ENCODE results near the gene ADAMTSL1. TPM values are rescaled to one million over a fixed set of nuclear protein-coding genes. Genes with fewer than 3 reads are reported as not detected.

The ADAMTSL1 gene
- total and polyA plus RNA-seq, 2 donors (not counting 3 experiments of a cell fraction or from before 2014, with no cell fraction given): 15.0 to 18.4 TPM

DNA sequence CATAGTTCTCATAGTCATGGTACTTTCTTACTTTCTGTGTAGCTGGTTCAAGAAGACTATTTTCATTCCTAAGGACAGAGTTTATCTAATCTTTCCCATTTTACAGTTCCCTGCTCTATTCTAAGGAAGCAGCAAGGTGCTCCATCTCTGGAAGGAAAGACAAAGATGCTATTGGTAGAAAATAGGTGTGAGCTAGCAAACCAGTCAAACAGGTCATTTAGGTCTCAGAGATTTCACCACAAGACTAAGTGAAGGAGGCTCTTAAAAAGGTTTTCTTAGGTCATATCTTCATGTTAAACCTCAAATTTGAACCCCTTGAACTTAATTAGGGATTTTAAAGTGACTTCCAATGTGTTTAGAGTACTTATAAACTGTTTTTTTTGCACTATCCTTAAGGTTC is 62.6 kb downstream of the ADAMTSL1 start:
- H3K4me1 ChIP-seq (ENCODE audit: control insufficient read depth, extremely low read depth, insufficient read depth, low read length): no peaks in the 10 kb centered on the region
- dilution Hi-C loops (cut with MboI; ENCODE audit: extremely low pct_ligation_motif_present, low sequenced_read_pairs): no loop called here
- no peaks in the 10 kb centered on the region for H3K27me3 ChIP-seq (ENCODE audit: control insufficient read depth in 2 of 2, insufficient read depth in 2 of 2, low read length in 2 of 2)
- peaks cover 8% of the 10 kb centered on the region for H3K9me3 ChIP-seq (replicated peaks; ENCODE audit: control insufficient read depth, insufficient read depth, low read length)
- no TSS peak for BruUV-seq (replicated peaks)
- FAIRE-seq: no peak
- intact Hi-C loops (cut with micrococcal nuclease): loop anchor here (10.0 kb wide), 1 partner anchor 552 kb away; no protein-coding TSS in a partner anchor
- H3K27ac ChIP-seq (ENCODE audit: insufficient read depth, low read depth, low read length): no peak overlapping the region
- POLR2A ChIA-PET: no interaction called here
- H3K36me3 ChIP-seq (ENCODE audit: control insufficient read depth in 2 of 2, extremely low read depth in 1 of 2, insufficient read depth in 2 of 2, low read length in 2 of 2): no peaks in the 10 kb centered on the region
- no peaks in the 10 kb centered on the region for H3K79me2 ChIP-seq (ENCODE audit: control insufficient read depth, insufficient read depth, low read length)
- H3K4me2 ChIP-seq (ENCODE audit: insufficient read depth, low read length): no peak overlapping the region
- no peak overlapping the region for H2AFZ ChIP-seq (ENCODE audit: low read depth, low read length)
- H3K9ac ChIP-seq (replicated peaks; ENCODE audit: extremely low read depth, insufficient read depth, low read length): no peak overlapping the region
- H3K4me3 ChIP-seq (replicated peaks in 1 of 3; ENCODE audit: insufficient read depth in 1 of 3, low read depth in 1 of 3, low read length in 3 of 3): no peak overlapping the region
- H4K20me1 ChIP-seq (replicated peaks; ENCODE audit: control insufficient read depth, extremely low read depth, insufficient read depth, low read length): no peaks in the 10 kb centered on the region
- no peak for TF ChIP-seq MYC (IDR thresholded peaks at IDR 0.05; ENCODE audit: low read depth, low read length)
- no peak for TF ChIP-seq JUN (IDR thresholded peaks at IDR 0.05; ENCODE audit: borderline replicate concordance, insufficient read depth, insufficient read length, low read depth)
- TF ChIP-seq EZH2 (IDR thresholded peaks at IDR 0.05; ENCODE audit: borderline replicate concordance, low read depth, low read length, severe bottlenecking): no peak
- no peak for TF ChIP-seq POLR2A (IDR thresholded peaks at IDR 0.05; ENCODE audit: low read depth, low read length)
- TF ChIP-seq, protein P1, sequence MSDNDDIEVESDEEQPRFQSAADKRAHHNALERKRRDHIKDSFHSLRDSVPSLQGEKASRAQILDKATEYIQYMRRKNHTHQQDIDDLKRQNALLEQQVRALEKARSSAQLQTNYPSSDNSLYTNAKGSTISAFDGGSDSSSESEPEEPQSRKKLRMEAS (IDR thresholded peaks at IDR 0.05; ENCODE audit: insufficient read depth, insufficient read length): no peak
- TF ChIP-seq GATA2 (IDR thresholded peaks at IDR 0.05; ENCODE audit: insufficient read depth, insufficient read length, low read depth, low read length): no peak
- TF ChIP-seq CTCF (IDR thresholded peaks at IDR 0.05; ENCODE audit: extremely low read depth in 1 of 2, insufficient read depth in 1 of 2, low read depth in 1 of 2, low read length in 2 of 2): no peak
- TF ChIP-seq FOS (IDR thresholded peaks at IDR 0.05; ENCODE audit: borderline replicate concordance, insufficient read depth, low read length): no peak
- TF ChIP-seq POLR2AphosphoS5 (IDR thresholded peaks at IDR 0.05; ENCODE audit: insufficient read depth, low read depth, low read length): no peak
- no peaks in the 10 kb centered on the region for H3K9me1 ChIP-seq (replicated peaks; ENCODE audit: control insufficient read depth, extremely low read depth, insufficient read depth, low read length)
- DNase-seq (ENCODE audit: low read depth, low spot score): no peak
- CTCF ChIA-PET: interaction anchor here (1.4 kb wide), 1 partner anchor 9 kb away, joined by 5 read pairs; no protein-coding TSS in a partner anchor
